GM19328 (cell line): ENCODE measurements around the gene MRAP2.
"Not testable (repeated sequence)": the region's sequence is repeated elsewhere in the genome, so short reads cannot be mapped to it uniquely, and the experiment has no call there.

Source experiments
- ATAC-seq: cut with Tn5 transposase; IDR thresholded peaks from one replicate; pipeline ENCODE4 v1.9.1; 2021; ENCODE audit warnings: mild to moderate bottlenecking, moderate library complexity; ENCODE audit not compliant: unreplicated experiment

Gene MRAP2

GRCh38 chr6:84074988-84075781, 41.6 kb downstream of the MRAP2 start:
- ATAC-seq, result no peak

- ATAC-seq, result no peak
These were observed 44.1 kb downstream of the MRAP2 start for GRCh38 chr6:84077645-84078044.

DNA sequence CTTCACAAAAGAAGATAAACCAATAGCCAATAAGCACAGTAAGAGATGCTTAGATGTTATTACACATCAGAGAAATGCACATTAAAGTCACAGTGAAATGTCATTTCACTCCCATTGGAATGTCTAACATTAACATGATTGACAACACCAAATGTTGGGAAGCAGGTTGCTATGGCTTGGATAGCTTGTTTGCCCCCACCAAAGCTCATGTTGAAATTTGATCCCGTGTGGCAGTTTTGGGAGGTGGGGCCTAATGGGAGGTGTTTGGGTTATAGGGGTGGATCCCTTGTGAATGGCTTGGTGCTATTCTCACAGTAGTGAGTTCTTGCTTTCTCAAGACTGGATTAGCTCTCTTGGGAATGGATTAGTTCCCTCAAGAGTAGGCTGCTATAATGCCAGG, 44.8 kb downstream of the MRAP2 start:
- no peak for ATAC-seq

DNA sequence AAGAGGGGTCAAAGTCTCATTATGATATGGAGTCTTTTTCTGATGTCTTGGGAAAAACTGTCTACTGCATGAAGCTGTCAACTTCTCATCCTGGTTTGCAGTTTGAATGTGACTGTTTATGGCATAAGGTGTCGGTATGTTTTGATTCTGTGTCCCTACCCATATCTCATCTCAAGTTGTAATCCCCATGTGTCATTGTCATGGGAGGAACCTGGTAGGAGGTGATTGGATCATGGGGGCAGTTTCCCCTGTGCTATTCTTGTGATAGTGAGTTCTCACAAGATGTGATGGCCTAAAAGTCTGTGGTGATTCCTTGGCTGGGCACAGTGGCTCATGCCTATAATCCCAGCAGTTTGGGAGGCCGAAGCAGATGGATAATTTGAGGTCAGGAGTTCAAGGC, 47.6 kb downstream of the MRAP2 start:
- ATAC-seq, result no peak

- ATAC-seq, result no peak
These were observed 49.2 kb downstream of the MRAP2 start for GRCh38 chr6:84082689-84083265.

GRCh38 chr6:84084705-84085104, 51.1 kb downstream of the MRAP2 start:
- ATAC-seq, result not testable (repeated sequence)

GRCh38 chr6:84086056-84086455, 52.5 kb downstream of the MRAP2 start:
- ATAC-seq, result no peak

DNA sequence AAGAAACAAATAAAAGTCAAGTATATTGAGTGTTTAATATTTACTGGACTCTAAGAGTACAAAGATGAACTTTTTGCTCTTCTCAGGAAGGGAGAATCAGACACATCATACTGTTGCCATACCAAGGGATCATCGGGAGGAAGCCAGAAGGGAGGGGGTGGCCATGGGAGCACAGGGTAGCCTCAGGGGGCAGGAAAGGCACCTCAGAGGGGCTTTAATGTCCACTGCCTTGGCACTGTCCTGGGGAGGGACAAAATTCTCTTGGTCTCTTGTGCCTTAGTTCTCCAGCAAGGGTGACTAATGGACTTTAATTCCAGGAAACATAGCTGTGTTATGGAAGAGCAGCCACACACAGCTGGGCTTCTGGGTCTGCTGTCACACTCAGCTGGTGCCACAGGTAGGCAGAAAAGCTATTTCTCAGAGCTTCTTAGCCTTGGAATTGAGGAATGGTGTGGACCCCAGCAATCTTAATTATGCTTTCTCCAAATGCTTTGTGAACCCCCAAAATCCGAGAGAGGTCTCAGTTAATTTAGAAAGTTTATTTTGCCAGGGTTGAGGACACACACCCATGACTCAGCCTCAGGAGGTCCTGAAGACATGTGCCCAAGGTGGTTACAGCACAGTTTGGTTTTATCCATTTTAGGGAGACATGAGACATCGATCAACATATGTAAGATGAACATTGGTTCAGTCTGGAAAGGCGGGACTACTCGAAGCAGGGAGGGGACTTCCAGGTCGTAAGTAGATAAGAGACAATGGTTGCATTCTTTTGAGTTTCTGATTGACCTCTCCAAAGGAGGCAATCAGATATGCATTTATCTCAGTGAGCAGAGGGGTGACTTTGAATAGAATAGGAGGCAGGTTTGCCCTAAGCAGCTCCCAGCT, 53.2 kb downstream of the MRAP2 start:
- ATAC-seq, result no peak

GRCh38 chr6:84089081-84089480, 55.5 kb downstream of the MRAP2 start:
- ATAC-seq, result no peak

DNA sequence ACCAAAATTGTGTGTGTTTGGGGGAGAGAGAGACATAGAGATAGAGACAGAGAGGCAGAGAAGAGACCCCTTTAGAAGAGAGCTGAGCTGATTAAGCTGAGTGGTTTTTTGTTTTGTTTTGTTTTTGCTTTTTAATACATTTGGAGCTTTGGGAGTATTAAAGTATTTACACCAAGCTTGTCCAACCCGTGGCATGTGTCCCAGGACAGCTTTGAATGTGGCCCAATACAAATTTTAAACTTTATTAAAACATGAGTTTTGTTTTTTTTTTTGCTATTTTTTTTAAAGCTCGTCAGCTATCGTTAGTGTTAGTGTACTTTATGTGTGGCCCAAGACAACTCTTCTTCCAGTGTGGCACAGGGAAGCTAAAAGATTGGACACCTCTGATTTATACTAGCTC, 56.0 kb downstream of the MRAP2 start:
- ATAC-seq, result no peak

DNA sequence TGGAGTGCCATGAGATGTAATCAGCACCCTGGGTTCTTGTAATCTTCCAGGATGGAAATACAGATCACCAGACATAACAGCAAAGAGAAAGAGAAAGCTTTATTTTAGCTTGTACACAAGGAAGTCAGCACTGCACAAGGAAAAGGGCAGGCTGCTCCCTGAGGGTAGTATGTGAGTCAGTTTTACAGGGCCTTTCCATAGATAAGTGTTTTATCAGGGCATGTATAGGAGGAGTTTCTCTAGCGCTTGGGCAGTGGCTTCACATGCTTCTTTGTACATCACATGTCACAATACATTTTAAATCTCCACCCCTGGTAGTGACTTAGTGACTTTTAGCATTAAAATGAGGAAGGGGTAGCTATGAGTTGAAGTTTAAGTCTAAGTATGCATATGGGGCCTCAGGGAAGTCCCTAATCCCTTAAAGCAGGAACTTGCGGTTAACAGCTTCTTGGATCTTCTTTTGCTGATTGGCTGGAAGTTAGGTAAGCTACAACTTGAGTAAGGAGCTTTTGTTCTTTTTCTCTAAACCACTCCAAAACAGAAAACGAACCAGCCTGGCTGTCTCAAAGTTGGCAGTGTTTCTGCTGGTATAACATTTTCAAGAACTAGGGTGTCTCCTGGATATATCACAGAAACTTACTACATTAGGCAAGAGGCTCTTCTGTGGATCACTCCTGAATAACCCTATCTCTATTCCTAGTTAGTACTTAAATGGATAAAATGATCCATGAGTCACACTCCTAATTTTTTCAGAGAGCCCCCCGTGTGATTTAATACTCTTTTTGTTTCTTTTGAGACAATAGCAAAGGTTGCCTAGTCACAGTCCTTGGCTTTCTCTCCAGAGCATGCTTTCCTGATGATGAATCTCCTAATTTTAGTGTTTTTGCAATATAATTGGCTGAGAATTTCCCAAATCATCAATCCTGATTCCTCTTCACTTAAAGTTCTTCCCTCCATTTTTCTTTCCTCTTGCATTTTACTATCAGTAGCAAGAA, 60.2 kb downstream of the MRAP2 start:
- no peak for ATAC-seq

DNA sequence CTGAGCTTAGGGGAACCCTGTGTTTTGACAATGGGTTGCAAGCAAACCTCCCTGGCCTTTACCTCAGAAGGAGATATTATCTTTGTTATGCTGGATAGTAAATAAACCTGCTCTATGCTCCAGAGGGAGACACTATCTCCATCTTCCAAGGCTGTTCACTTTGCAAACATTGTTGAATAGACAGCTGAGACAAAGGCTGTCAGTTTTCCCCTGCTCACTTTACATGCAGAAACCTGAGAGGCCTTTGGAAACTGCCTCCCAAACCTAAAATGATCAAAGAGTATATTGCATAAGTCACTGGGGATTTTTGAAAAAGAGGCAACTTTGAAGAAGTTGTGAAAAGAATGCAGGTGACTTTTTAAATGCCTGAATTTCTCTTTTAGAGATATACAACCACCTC, 61.6 kb downstream of the MRAP2 start:
- no peak for ATAC-seq

DNA sequence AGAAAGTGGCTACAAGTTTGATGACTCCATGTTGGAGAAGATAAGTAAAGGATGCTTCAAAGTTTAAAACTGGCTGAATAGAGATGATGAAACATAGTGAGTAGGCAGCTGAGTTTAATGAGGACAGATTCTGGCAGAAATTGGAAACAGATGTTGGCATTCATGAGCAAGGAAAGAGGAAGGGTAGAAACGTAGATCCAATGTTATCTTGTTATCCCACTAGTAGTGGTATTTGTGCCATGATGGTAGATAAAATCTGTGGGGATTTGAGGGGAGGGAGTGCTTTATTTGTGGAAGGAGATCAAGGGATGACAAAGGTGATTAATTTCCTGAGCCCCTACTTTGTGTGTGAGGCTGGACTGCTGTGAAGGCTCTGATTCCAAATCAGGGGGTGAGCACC, 69.5 kb downstream of the MRAP2 start:
- ATAC-seq, result no peak

GRCh38 chr6:84105215-84105924, 71.8 kb downstream of the MRAP2 start:
- ATAC-seq, result not testable (repeated sequence)

DNA sequence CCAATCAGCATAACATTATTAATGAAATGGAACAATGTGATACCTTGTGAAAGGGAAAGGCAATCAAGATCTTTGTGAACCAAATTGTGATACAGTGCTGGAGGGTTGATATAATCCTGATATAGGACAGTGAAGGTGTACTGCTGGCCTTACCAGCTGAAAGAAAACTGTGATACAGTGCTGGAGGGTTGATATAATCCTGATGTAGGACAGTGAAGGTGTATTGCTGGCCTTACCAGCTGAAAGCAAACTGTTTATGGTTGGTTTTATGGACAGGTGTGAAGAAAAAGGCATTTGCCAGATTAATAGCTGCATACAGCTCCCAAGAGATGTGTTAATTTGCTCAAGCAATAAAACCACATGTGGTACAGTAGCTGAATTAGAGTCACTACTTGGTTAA, 73.9 kb downstream of the MRAP2 start:
- ATAC-seq, result no peak

- ATAC-seq, result not testable (repeated sequence)
These were observed 77.8 kb downstream of the MRAP2 start for GRCh38 chr6:84111351-84111750.

- ATAC-seq, result not testable (repeated sequence)
These were observed 81.5 kb downstream of the MRAP2 start for GRCh38 chr6:84114933-84115594.

DNA sequence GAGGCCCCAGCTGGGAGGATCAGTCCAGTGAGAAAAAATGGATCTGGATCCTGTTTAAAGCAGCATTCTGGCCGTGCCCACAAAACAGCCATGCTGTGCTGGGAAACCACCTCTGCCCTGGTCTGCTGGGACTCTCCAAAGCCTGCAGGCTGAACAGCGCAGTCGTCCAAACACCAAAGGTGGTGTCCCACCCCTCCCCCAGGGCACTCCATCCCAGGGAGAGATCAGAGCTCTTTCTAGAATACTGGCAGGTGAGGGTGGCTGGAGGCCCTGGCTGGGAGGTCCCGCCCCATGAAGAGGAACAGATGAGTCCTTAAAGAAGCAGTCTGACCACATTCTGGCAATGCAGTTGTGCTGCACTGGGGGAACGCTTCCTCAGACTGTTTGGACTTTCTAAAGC, 84.6 kb downstream of the MRAP2 start:
- ATAC-seq, result no peak

DNA sequence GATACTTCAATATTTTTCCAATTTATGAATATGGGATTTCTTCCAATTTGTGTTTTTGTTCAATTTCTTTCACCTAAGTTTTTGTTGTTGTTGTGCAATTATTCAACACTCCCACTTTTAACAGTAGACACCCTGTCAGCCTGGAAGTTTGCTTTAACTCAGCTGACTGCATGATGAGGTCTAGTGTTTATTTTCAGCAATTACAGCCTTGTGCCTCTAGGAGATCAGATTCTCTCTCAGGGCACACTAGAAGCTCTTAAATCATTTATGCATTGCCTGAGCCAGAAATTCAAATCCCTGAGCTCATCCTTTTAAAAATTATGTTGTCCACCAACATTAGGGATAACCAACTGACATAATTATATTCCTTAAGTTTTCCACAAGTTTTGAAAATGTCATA, 85.7 kb downstream of the MRAP2 start:
- ATAC-seq, result no peak
